Neural cell (in vitro differentiated cells): ENCODE data around the gene DENND1A. TPM values are rescaled to one million over a fixed set of nuclear protein-coding genes. Genes with fewer than 3 reads are reported as not detected.

Experiments
- H2AFZ ChIP-seq: fragments of 200-600, 300-800 bp; sonication (generic), shearing (Covaris generic); 2 replicates; pipeline ENCODE4 v1.6.0; 2014; ENCODE audit warnings: low read depth, mild to moderate bottlenecking, antibody characterized with exemption, low read length, moderate library complexity
- H3F3A ChIP-seq: fragments of 200-600 bp; shearing (Covaris generic); 2 replicates; pipeline ENCODE4 v1.6.1; 2016; ENCODE audit warnings: mild to moderate bottlenecking, moderate library complexity, mixed read lengths, antibody characterized with exemption, low read length; ENCODE audit not compliant: insufficient read depth, poor library complexity, severe bottlenecking
- H3K27ac ChIP-seq: fragments of 200-600, 300-800 bp; sonication (generic), shearing (Covaris generic); 2 replicates; pipeline ENCODE4 v1.5.1; 2014; ENCODE audit warnings: mild to moderate bottlenecking, low read length, moderate library complexity
- H3K27me3 ChIP-seq: fragments of 300-800, 200-600 bp; sonication (generic), shearing (Covaris generic); 2 replicates; pipeline ENCODE4 v1.6.0; 2014; ENCODE audit warnings: mild to moderate bottlenecking, low read depth, low read length, moderate library complexity; ENCODE audit not compliant: insufficient read depth
- H3K36me3 ChIP-seq: fragments of 300-800, 200-600 bp; sonication (generic), shearing (Covaris generic); 2 replicates; pipeline ENCODE4 v1.5.1; 2014; ENCODE audit warnings: mild to moderate bottlenecking, antibody characterized with exemption, low read length, moderate library complexity; ENCODE audit not compliant: insufficient read depth
- H3K4me2 ChIP-seq: fragments of 300-800, 200-600 bp; sonication (generic), shearing (Covaris generic); 2 replicates; pipeline ENCODE4 v1.6.0; 2014; ENCODE audit warnings: mild to moderate bottlenecking, low read length
- H3K4me3 ChIP-seq: fragments of 300-800, 200-600 bp; sonication (generic), shearing (Covaris generic); 2 replicates; pipeline ENCODE4 v1.5.1; 2014; ENCODE audit warnings: mild to moderate bottlenecking, low read length, moderate library complexity
- H3K79me2 ChIP-seq: fragments of 200-600 bp; shearing (Covaris generic); replicated peaks from 2 replicates; pipeline ENCODE4 v1.6.0; 2014; ENCODE audit warnings: mild to moderate bottlenecking, low read length, moderate library complexity; ENCODE audit not compliant: insufficient read depth
- H3K9ac ChIP-seq: fragments of 300-800, 200-600 bp; sonication (generic), shearing (Covaris generic); 2 replicates; pipeline ENCODE4 v1.6.1; 2016; ENCODE audit warnings: mild to moderate bottlenecking, low read length, mixed read lengths
- H3K9me2 ChIP-seq: fragments of 200-600 bp; shearing (Covaris generic); 2 replicates; pipeline ENCODE4 v1.6.1; 2016; ENCODE audit warnings: mild to moderate bottlenecking, low read length, mixed read lengths; ENCODE audit not compliant: insufficient read depth
- H3K9me3 ChIP-seq: fragments of 200-600, 300-800 bp; sonication (generic), shearing (Covaris generic); 2 replicates; pipeline ENCODE4 v1.6.1; 2016; ENCODE audit warnings: mild to moderate bottlenecking, mixed run types, low read length, moderate library complexity, mixed read lengths
- H4K20me1 ChIP-seq: fragments of 200-600 bp; shearing (Covaris generic); 2 replicates; pipeline ENCODE4 v1.6.1; 2016; ENCODE audit warnings: mild to moderate bottlenecking, mixed run types; ENCODE audit not compliant: insufficient read depth
- EP300 ChIP-seq: fragments of 450-650 bp; conservative IDR thresholded peaks from 2 replicates; pipeline ENCODE4 v1.6.1; 2014; ENCODE audit warnings: antibody characterized with exemption, mild to moderate bottlenecking, moderate library complexity; ENCODE audit not compliant: poor library complexity, severe bottlenecking
- EZH2 ChIP-seq: fragments of 200-600, 300-800 bp; shearing (Covaris generic), sonication (generic); IDR thresholded peaks from 2 replicates; pipeline ENCODE4 v1.6.1; 2014; ENCODE audit warnings: antibody characterized with exemption, low read length, borderline replicate concordance, mild to moderate bottlenecking; ENCODE audit not compliant: insufficient read depth, poor library complexity, severe bottlenecking
- MXI1 ChIP-seq: fragments of 450-650 bp; conservative IDR thresholded peaks from 2 replicates; pipeline ENCODE4 v1.6.1; 2014; ENCODE audit warnings: antibody characterized with exemption, mild to moderate bottlenecking; ENCODE audit not compliant: poor library complexity, severe bottlenecking
- POLR2AphosphoS5 ChIP-seq: IDR thresholded peaks from 2 replicates; pipeline ENCODE4 v1.6.1; 2012
- RAD21 ChIP-seq: fragments of 450-650 bp; conservative IDR thresholded peaks from 2 replicates; pipeline ENCODE4 v1.6.1; 2014; ENCODE audit warnings: antibody characterized with exemption, mild to moderate bottlenecking, moderate library complexity
- SMC3 ChIP-seq: fragments of 450-650 bp; conservative IDR thresholded peaks from 2 replicates; pipeline ENCODE4 v1.6.1; 2014; ENCODE audit warnings: antibody characterized with exemption, mild to moderate bottlenecking, moderate library complexity; ENCODE audit not compliant: poor library complexity
- TAF1 ChIP-seq: IDR thresholded peaks from 2 replicates; pipeline ENCODE4 v1.6.1; 2012; ENCODE audit warnings: low read depth
- polyA plus RNA-seq: library from polyadenylated mRNA; depleted of rRNA; stranded (reverse); fragments of >200 nt; gene quantifications from 2 replicates; pipeline ENCODE4 v1.2.3, GENCODE V29; 2014
- TF ChIP-seq, protein P1 (sequence below): IDR thresholded peaks from 2 replicates; pipeline ENCODE4 v1.6.1; 2012; ENCODE audit warnings: borderline replicate concordance
- TF ChIP-seq, protein P2 (sequence below): fragments of 450-650 bp; IDR thresholded peaks from 2 replicates; pipeline ENCODE4 v1.5.1; 2014; ENCODE audit warnings: antibody characterized with exemption, mild to moderate bottlenecking, moderate library complexity; ENCODE audit not compliant: poor library complexity, severe bottlenecking

DENND1A gene
- polyA plus RNA-seq, 1 donor from 2014 or later: 2.3 TPM

DNA sequence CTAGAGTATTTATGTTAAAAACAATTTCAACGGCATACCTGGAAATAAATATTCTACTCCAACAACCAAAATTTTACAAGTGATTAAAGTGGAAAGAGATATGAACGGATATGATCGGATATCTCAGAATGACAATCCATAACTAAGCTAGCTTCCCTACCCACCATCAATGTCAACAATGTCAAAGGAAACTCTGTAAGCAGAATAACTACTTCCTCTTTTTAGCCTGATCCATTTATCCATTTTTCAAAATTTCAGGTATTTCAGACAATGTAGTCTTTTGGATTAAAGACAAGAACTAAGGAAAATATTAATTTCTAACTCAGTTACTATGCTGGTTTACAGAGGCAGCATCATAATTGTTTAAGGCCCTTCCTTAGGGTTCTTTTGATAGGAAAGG lies 188.7 kb downstream of the DENND1A start:
- Histone ChIP-seq H3K4me2 (no peak overlapping the region), H3K4me3 (no peak overlapping the region), H3K79me2 (no peaks in the 10 kb centered on the region), H3K27me3 (no peaks in the 10 kb centered on the region), H3K9me3 (no peaks in the 10 kb centered on the region), H3K27ac (no peak overlapping the region), H3F3A (no peaks in the 10 kb centered on the region), H3K9ac (no peak overlapping the region), H4K20me1 (no peaks in the 10 kb centered on the region), H2AFZ (no peak overlapping the region), H3K9me2 (no peaks in the 10 kb centered on the region), H3K36me3 (no peaks in the 10 kb centered on the region)
- TF ChIP-seq POLR2AphosphoS5 (no peak), EZH2 (no peak), SMC3 (no peak), RAD21 (no peak), MXI1 (no peak), TAF1 (no peak), EP300 (no peak)
- TF ChIP-seq, protein P1, sequence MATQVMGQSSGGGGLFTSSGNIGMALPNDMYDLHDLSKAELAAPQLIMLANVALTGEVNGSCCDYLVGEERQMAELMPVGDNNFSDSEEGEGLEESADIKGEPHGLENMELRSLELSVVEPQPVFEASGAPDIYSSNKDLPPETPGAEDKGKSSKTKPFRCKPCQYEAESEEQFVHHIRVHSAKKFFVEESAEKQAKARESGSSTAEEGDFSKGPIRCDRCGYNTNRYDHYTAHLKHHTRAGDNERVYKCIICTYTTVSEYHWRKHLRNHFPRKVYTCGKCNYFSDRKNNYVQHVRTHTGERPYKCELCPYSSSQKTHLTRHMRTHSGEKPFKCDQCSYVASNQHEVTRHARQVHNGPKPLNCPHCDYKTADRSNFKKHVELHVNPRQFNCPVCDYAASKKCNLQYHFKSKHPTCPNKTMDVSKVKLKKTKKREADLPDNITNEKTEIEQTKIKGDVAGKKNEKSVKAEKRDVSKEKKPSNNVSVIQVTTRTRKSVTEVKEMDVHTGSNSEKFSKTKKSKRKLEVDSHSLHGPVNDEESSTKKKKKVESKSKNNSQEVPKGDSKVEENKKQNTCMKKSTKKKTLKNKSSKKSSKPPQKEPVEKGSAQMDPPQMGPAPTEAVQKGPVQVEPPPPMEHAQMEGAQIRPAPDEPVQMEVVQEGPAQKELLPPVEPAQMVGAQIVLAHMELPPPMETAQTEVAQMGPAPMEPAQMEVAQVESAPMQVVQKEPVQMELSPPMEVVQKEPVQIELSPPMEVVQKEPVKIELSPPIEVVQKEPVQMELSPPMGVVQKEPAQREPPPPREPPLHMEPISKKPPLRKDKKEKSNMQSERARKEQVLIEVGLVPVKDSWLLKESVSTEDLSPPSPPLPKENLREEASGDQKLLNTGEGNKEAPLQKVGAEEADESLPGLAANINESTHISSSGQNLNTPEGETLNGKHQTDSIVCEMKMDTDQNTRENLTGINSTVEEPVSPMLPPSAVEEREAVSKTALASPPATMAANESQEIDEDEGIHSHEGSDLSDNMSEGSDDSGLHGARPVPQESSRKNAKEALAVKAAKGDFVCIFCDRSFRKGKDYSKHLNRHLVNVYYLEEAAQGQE: no peak
- TF ChIP-seq, protein P2, sequence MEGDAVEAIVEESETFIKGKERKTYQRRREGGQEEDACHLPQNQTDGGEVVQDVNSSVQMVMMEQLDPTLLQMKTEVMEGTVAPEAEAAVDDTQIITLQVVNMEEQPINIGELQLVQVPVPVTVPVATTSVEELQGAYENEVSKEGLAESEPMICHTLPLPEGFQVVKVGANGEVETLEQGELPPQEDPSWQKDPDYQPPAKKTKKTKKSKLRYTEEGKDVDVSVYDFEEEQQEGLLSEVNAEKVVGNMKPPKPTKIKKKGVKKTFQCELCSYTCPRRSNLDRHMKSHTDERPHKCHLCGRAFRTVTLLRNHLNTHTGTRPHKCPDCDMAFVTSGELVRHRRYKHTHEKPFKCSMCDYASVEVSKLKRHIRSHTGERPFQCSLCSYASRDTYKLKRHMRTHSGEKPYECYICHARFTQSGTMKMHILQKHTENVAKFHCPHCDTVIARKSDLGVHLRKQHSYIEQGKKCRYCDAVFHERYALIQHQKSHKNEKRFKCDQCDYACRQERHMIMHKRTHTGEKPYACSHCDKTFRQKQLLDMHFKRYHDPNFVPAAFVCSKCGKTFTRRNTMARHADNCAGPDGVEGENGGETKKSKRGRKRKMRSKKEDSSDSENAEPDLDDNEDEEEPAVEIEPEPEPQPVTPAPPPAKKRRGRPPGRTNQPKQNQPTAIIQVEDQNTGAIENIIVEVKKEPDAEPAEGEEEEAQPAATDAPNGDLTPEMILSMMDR: no peak

DNA sequence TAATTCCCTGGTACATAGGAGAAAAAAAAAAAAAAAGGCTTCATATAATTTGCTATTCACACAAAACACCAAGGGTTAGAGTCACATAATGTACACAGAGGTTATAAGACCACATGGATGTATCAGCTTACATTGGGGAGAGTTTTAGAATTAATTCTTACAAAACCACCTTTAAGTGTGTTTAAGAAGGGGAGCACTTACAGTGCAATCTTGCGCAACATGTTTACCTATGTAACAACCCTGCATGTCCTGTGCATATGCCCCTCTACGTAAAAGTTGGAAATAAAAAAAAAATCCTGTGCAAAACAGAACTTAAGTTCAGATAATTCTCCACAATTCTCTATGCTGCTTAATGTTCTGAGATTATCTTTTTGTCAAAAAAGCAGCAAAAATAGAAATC lies 190.0 kb downstream of the DENND1A start:
- H3K4me2 ChIP-seq: no peak overlapping the region
- TF ChIP-seq POLR2AphosphoS5: no peak
- TF ChIP-seq MXI1: no peak
- TF ChIP-seq EZH2: no peak
- TF ChIP-seq, protein P2: no peak
- no peak for TF ChIP-seq TAF1
- TF ChIP-seq, protein P1: no peak
- TF ChIP-seq EP300: no peak
- no peak for TF ChIP-seq RAD21
- no peak for TF ChIP-seq SMC3
- H3K9ac ChIP-seq: no peak overlapping the region
- H3K27me3 ChIP-seq: no peaks in the 10 kb centered on the region
- H3K9me3 ChIP-seq: no peaks in the 10 kb centered on the region
- H3K27ac ChIP-seq: no peak overlapping the region
- H3K79me2 ChIP-seq: no peaks in the 10 kb centered on the region
- no peaks in the 10 kb centered on the region for H4K20me1 ChIP-seq
- H3K4me3 ChIP-seq: no peak overlapping the region
- no peaks in the 10 kb centered on the region for H3F3A ChIP-seq
- H3K9me2 ChIP-seq: no peaks in the 10 kb centered on the region
- no peaks in the 10 kb centered on the region for H3K36me3 ChIP-seq
- H2AFZ ChIP-seq: no peak overlapping the region
